DND-41 (cell line): Measurements from ENCODE around the gene SHROOM2.

Experiments used
- ATAC-seq: fragments of 200-7000 bp; cut with Tn5 transposase; 3 replicates; pipeline ENCODE4 v1.9.1; 2021; ENCODE audit warnings: low read depth; ENCODE audit not compliant: insufficient read depth
- DNase-seq: peaks from one replicate; pipeline ENCODE4 v3.0.0-alpha.2; 2020
- H2AFZ ChIP-seq: 2 replicates; pipeline ENCODE4 v1.6.0; 2012; ENCODE audit warnings: low read depth, low read length
- H3K27ac ChIP-seq: 2 replicates; pipeline ENCODE4 v1.5.1; 2012; ENCODE audit warnings: low read length, inconsistent platforms
- H3K27me3 ChIP-seq: fragments of 200-600 bp; sonication (generic); 2 replicates; pipeline ENCODE4 v1.6.0; 2012; ENCODE audit warnings: low read length, mild to moderate bottlenecking, inconsistent platforms; ENCODE audit not compliant: insufficient read depth, poor library complexity
- H3K36me3 ChIP-seq: 2 replicates; pipeline ENCODE4 v1.5.1; 2012; ENCODE audit warnings: low read length, inconsistent platforms; ENCODE audit not compliant: insufficient read depth
- H3K4me1 ChIP-seq: 2 replicates; pipeline ENCODE4 v1.5.1; 2012; ENCODE audit warnings: mild to moderate bottlenecking, low read length; ENCODE audit not compliant: insufficient read depth
- H3K4me2 ChIP-seq: 2 replicates; pipeline ENCODE4 v1.6.0; 2012; ENCODE audit warnings: mild to moderate bottlenecking, moderate library complexity, low read length, inconsistent platforms; ENCODE audit not compliant: insufficient read depth
- H3K4me3 ChIP-seq, 2 experiments: fragments of 200-600 bp in 1 of 2; shearing (Covaris generic) in 1 of 2; 2 replicates each; pipeline ENCODE4 v1.5.1; 2012 to 2016; ENCODE audit warnings: inconsistent platforms in 2 of 2, low read length in 2 of 2, mild to moderate bottlenecking in 2 of 2, low read depth in 1 of 2, moderate library complexity in 1 of 2
- H3K79me2 ChIP-seq: 2 replicates; pipeline ENCODE4 v1.6.0; 2012; ENCODE audit warnings: low read length, inconsistent platforms; ENCODE audit not compliant: insufficient read depth
- H3K9ac ChIP-seq: 2 replicates; pipeline ENCODE4 v1.6.0; 2012; ENCODE audit warnings: low read depth, mild to moderate bottlenecking, inconsistent platforms, low read length, moderate library complexity
- H3K9me3 ChIP-seq: 2 replicates; pipeline ENCODE4 v1.5.1; 2012; ENCODE audit warnings: low read length, moderate library complexity, mild to moderate bottlenecking, inconsistent platforms; ENCODE audit not compliant: insufficient read depth, severe bottlenecking
- H4K20me1 ChIP-seq: 2 replicates; pipeline ENCODE4 v1.6.0; 2012; ENCODE audit warnings: low read length; ENCODE audit not compliant: insufficient read depth
- CTCF ChIP-seq: IDR thresholded peaks from 2 replicates; pipeline ENCODE4 v1.5.1; 2012; ENCODE audit warnings: borderline replicate concordance, low read length, moderate library complexity, mild to moderate bottlenecking; ENCODE audit not compliant: poor library complexity, severe bottlenecking; ENCODE audit errors: extremely low read depth
- EZH2 ChIP-seq: IDR thresholded peaks from 3 replicates; pipeline ENCODE4 v1.6.1; 2012; ENCODE audit warnings: borderline replicate concordance, low read depth, mild to moderate bottlenecking, moderate library complexity, low read length, inconsistent platforms; ENCODE audit not compliant: severe bottlenecking

Gene SHROOM2

GRCh38 chrX:9895225-9895912, 109.1 kb downstream of the SHROOM2 start:
- TF ChIP-seq EZH2 (no peak), CTCF (no peak)
- no peaks in the 10 kb centered on the region for H3K9me3 ChIP-seq

GRCh38 chrX:9897761-9898161, 111.5 kb downstream of the SHROOM2 start:
- Histone ChIP-seq H3K4me2 (no peak overlapping the region), H3K79me2 (no peaks in the 10 kb centered on the region), H3K4me3 (no peak overlapping the region), H3K9me3 (no peaks in the 10 kb centered on the region), H3K9ac (no peak overlapping the region), H3K27ac (no peak overlapping the region), H3K4me1 (no peaks in the 10 kb centered on the region), H4K20me1 (no peaks in the 10 kb centered on the region), H3K36me3 (no peaks in the 10 kb centered on the region), H3K27me3 (no peaks in the 10 kb centered on the region), H2AFZ (no peak overlapping the region)
- ATAC-seq (no peak), DNase-seq (no peak)
- TF ChIP-seq CTCF (no peak), EZH2 (no peak)

More at GRCh38 chrX:9895225-9895912, 109.1 kb downstream of the SHROOM2 start:
- Histone ChIP-seq H3K4me1 (no peaks in the 10 kb centered on the region), H3K36me3 (no peaks in the 10 kb centered on the region), H4K20me1 (no peaks in the 10 kb centered on the region), H3K4me2 (no peak overlapping the region), H3K27me3 (no peaks in the 10 kb centered on the region), H3K27ac (no peak overlapping the region), H3K9ac (no peak overlapping the region), H2AFZ (no peak overlapping the region), H3K4me3 (no peak overlapping the region), H3K79me2 (no peaks in the 10 kb centered on the region)
- ATAC-seq (no peak), DNase-seq (no peak)

- no peaks in the 10 kb centered on the region for H3K9me3 ChIP-seq
- H3K9ac ChIP-seq = no peak overlapping the region
- DNase-seq (peak; percentile 44), ATAC-seq (peak; percentile 85)
- H3K4me1 ChIP-seq = no peaks in the 10 kb centered on the region
- no peak overlapping the region for H3K4me2 ChIP-seq
- no peaks in the 10 kb centered on the region for H3K36me3 ChIP-seq
- no peaks in the 10 kb centered on the region for H3K79me2 ChIP-seq
- TF ChIP-seq CTCF (no peak), EZH2 (no peak)
- no peaks in the 10 kb centered on the region for H4K20me1 ChIP-seq
- no peak overlapping the region for H3K4me3 ChIP-seq
- no peak overlapping the region for H3K27ac ChIP-seq
- H3K27me3 ChIP-seq = no peaks in the 10 kb centered on the region
- no peak overlapping the region for H2AFZ ChIP-seq
These were observed 113.4 kb downstream of the SHROOM2 start for GRCh38 chrX:9899640-9900111.
